ENCODE data around the gene TSHZ2.
"Not testable (repeated sequence)": the region's sequence is repeated elsewhere in the genome, so short reads cannot be mapped to it uniquely, and the experiment has no call there.

TSHZ2 gene

DNA sequence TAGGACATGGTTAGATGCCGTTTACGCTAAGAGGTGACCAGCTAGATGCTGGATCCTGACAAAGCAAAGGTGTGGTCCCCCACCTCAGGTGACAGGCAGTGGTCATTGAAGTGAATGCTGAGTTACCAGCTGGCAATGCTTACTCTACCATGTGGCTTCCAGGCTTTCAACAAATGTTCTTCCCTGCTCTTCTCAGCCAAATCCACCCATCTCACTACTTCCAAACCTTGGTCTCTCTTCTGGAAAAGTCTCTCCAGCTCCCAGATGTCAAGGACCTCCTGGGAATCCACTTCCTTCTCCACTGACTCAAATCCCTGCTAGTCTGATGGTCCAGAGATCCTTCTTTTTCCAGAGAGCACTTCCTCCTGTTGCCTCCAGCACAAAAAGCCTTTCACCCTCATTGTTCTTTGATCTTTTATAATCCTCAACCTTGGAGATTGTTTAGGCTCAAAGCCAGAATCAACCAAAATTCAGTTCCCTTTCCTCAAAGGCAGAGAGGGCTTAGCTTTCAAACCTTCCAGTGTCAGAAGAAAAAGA lies 393.4 kb downstream of the TSHZ2 start:
- DNase-seq = no peak

DNA sequence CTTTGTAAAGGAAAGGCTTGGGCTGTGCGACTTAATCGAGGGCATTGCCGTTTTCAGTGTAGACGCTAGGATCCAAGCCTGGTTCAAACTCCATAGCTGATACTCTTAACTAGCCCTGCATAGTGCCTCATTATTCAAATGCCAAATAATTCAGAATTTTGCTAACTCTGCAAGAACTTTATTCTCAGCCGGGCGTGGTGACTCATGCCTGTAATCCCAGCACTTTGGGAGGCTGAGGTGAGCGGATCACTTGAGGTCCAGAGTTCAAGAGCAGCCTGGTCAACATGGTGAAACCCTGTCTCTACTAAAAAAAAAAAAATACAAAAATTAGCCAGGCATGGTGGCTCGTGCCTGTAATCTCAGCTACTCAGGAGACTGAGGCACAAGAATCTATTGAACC lies 394.8 kb downstream of the TSHZ2 start:
- DNase-seq = not testable (repeated sequence)

DNA sequence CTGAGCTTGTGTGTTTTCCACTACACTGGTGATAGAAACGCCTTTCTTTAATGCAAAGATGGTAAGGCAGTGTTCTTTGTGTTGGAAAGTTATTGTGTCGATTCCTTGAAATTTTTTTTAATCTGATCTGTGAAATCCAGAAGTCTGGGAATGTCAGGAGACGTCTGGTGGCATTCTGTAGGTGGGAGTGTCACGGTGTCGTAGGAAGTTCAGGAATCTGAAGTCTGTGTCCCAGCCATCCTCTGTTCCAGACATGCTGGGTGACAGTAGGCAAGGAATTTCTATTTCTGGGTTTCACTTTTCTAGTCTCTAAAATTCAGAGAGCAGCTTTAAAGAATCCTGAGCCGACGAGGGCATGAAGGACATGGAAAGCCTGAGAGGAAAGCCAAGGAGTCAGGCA lies 397.7 kb downstream of the TSHZ2 start:
- DNase-seq = no peak

DNA sequence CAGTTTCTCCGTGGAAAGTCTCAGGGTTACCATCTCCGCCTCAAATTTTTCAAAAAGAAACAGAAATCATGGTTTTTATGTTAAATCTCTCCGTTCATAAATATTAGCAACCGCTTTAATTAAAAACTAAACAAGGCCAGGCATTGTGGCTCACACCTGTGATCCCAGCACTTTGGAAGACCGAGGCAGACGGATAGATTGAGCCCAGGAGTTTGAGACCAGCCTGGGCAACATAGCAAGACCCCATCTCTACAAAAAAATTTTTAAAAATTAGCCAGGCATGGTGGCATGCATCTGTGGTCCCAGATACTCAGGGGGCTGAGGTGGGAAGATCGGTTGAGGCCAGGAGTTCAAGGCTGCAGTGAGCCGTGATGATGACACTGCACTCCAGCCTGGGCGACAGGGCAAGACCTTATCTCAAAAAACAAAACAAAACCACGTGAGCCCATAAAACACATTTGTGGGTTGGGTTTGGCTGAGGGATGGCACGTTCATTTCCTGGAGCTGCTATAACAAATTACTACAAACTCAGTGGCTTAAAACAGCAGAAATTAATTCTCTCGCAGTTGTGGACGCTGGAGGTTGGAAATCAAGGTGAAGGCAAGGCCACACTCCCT lies 398.3 kb downstream of the TSHZ2 start:
- no peak for DNase-seq

DNA sequence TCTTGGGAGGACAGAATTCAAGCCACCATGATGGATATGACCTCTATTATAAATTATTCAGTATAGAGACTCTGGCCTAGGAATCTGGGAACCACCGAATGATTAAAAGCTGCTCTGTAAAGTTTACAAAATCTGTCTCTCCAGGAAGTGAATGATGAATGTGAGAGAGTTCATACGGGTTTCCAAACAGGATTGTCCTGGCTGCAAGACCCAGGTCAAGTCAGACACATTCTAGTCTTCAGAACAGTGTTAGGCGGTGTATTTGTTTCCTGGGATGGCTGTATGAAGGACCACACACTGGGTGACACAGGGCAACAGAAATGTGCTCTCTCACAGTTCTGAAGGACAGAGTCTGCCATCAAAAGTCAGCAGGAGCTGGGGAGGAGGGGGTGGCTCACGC lies 399.1 kb downstream of the TSHZ2 start:
- DNase-seq = no peak

DNA sequence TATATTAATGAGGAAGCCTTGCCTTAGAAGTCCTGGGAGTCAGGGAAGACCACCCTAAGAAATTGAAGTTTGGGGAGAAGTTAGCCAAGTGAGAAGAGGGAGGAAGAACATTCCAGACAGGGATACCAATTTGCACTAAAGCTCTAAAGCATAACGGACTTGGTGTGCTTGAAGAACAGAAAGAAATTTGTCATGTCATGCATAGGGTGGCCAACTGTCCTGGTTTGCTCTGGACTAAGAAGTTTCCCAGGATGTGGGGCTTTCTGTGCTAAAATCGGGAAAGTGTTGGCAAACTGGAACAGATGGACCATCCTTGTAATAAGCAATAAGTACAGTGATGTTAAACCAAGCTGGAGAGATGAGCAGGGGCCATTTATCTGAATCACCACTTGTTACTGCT lies 403.9 kb downstream of the TSHZ2 start:
- DNase-seq = no peak

DNA sequence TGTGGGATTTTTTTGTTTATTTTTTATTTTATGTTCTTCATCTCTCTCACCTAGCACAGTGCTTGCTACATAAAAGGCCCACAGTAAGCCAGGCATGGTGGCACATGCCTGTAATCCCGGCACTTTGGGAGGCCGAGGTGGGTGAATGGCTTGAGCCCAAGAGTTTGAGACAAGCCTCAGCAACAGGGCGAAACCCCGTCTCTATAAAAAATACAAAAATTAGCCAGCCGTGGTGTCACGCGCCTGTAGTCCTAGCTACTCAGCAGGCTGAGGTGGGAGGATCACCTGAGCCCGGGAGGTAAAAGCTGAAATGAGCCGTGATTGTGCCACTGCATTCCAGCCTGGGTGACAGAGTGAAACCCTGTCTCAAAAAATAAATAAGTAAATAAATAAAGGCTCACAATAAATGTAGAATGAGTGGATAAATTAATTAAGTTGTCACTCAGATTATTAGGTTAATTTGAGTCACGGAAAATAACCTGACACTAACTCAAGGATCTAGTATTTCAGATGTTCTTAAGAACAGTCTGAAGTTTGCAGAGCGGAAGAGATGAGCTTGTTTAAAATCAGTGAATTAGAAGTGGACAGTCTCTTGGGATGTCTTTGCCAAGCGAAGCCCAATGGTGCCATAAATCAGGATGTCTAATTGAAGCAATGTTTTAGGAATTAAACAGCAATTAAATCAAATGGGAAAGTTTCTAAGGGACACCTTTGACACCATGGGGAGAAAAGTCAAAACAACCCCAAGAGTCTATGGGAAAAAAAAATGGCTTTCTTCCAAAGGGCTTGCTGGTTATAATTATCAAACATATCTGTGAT lies 407.1 kb downstream of the TSHZ2 start:
- no peak for DNase-seq

DNA sequence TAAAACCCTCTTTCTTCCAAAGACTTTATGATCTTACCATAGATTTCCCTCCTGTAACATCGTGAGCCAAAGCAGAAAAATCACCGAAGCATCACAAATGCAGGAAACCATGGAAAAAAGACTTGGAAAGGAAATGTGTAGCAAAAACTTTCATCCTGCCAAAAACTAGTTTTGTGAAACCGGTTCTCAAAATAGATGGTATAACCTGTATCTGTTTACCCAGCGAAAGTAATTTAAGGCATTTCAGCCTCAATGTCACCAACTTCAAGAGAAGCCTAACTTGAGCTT lies 407.6 kb downstream of the TSHZ2 start:
- no peak for DNase-seq

DNA sequence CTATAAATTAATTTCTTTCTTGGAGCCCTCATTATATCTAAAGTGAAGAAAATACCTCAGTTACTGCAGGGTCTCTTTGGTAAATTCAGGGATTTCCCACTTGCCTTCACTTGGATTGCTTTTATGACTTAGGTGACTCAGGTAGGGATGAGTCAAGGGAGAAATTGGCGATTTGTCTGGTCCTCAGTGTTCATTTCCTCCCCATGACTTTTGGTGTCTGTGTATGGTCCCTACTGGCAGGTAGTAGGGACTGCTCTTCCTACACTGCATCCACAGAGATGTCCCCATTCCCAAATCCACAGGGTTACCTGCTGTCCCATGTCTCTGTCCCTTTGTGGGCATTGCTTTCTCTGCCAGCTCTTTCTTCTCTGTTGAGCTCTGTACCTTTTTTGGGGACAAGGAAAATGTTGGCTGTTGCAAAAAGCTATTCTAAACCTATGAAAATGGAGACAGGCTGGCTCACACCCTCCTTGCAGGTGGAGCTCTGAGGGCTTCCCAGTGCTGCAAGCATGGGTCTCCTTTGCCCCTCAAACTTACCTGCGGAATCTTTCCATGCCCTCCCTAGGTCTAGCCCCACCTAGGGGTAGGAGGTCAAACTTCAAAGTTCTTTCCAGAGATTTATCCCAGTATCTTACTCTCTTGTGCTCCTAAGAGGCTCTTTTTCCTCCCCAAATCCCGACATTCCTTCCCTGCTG lies 409.6 kb downstream of the TSHZ2 start:
- no peak for DNase-seq

DNA sequence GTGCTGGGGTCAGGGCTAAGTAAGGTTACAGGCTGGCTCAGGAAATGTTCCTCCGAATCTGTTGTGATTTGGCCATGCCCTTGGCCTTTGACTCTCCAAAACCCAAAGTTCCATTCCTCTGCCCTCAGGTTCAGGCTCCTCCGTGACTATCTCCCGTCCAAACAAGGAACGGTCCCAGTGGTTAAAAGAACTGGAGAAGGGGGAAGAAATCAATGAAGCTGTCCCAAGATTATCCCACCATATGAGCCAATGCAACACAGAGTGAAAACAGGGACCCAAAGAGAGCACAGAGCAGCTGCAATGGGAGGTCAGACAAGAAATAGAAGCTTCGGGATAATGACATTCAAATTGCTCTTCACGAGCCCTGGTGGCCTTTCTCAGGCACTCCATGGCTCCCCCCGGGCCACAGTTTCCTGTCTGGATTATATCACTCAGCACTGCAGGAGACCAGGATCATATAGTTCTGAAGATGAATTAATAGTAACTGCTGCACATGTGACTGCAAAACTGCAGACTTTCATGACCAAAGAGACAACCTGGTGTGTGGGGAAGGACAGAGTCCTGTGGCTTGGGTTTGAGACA lies 410.2 kb downstream of the TSHZ2 start:
- DNase-seq = no peak

DNA sequence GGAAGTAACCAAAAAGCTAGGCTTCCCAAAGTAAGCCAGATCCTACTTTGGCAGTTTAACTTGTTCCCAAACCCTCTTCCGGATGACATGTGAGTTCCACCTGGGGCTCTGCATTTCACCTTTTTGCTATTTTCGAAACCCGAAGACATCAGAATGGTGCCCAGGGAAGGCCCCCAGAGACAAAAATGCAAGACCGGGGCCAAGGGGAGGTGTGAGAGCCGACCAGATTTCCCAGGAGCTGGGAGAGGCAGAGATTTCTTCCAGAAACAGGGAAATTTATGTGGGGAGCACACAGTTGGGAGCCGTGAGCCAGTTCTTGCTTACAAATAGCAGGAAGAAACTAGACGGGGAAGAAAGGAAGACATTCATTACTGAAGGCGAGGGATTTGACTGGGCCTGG lies 411.8 kb downstream of the TSHZ2 start:
- DNase-seq = no peak

DNA sequence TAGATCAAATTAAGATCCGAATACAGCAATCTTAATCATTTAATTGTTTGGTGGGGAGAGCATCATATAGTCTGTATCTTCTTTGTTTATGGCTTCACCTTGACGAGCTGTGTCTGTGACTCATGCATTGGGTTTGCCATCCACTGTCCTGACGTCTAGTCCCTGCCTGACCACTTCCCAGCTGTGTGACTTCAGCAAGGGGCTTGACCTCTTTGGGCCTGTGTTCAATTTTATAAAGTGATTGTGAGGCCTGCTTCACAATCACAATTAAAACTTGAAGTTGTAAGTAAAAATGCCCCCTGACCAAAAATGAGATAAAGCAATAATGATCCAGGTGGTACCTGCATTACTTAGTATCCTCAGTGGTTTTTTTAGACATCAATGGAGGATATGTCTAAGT lies 412.2 kb downstream of the TSHZ2 start:
- DNase-seq = no peak

DNA sequence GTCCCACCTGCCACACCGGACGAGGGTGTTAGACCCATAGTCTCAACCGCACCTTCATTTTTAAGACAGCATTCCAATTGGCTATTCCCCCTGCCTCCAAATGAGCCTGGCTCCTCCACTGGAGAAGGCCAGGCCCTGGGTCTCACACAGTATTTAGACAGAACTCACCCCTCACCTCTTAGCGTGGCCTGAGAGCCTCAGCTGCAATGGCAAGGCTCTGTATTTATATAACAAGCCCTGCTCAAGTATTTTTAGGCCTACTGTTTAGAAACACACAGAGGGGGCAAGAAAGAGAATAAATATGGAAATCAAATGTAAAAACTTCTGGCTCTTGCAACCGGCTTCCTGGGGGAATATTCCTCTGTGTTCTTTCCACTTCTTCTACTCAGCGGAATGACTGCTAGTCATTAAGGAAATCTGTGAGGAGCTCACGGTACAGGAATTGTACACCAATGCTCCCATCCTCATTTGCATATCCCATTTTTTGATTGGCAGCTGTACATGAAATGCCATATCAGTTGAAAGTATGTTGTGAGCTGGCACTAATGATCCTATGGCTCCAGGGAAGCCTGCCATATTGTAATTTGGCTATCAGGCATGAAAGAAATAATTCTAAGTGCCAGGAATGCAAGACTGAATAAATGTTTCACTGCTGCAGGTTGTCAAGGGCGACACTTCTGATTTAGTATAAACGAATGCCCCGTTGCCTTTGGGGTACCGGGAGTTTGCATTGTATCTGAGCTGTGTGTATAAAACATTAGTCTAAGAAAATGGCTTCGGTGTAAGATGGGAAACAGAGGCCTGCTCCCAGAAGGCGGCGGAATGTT lies 414.0 kb downstream of the TSHZ2 start:
- DNase-seq = no peak

DNA sequence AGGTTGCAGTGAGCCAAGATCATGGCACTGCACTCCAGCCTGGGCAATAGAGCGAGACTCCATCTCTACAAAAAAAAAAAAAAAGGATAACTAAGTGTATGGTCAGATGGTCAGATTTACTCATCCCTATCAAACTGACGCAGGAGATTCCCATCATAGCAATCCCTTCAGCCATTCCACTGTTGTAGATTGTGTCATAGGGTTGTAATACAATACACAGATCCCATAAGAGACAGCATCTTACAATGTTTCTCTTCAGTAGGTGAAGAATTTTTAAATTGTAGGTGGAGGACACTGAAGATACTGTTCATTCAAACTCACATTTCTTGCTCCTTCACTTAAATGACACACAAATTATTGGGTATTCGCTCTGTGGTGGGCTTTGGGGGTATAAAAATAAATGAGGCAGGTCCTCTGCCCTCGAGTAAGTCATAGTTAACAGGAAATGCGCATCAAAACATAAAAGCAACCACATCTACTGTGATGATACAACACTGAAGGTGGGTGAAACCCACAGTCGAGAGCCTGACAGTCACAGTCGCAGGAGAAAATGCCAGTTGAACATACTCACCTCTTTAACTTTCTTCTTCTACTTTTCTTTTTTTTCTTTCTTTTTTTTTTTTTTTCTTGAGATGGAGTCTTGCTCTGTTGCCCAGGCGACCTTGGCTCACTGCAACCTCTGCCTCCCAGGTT lies 416.0 kb downstream of the TSHZ2 start:
- no peak for DNase-seq

DNA sequence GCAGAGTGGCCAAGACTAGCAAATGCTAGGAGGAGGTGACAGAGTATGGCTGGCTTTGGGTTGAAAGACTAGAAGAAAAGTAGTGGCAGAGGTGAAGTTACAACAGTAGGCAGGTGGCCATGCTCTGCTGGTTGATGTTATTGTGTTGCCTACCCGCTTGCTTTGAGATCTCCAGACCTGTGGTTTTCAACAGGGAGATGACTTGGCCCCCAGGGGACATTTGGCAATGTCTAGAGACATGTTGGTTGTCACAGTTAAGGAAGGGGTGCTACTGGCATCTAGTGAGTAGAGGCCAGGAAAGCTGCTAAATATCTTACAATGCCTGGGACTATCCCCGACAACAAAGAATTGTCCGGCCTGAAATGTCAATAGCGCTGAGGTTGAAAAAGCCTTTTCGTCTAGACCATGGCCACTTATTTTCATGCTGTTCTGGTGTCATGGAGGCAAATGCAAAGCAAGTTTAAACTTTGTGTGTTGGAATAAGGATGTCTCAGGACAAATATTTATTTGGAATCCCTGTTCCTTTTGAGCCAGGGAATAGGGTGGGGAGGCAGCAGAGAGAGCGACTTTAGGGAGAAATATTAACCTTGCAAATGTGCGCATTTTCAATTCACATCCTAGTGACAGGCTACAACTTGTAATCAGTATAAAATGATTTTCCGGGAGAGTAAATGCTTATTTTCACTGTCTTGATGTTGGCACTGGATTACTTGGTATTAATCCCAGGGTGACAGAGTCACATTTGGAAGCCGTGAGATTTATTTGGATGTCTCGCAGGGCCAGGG lies 417.6 kb downstream of the TSHZ2 start:
- DNase-seq = no peak

DNA sequence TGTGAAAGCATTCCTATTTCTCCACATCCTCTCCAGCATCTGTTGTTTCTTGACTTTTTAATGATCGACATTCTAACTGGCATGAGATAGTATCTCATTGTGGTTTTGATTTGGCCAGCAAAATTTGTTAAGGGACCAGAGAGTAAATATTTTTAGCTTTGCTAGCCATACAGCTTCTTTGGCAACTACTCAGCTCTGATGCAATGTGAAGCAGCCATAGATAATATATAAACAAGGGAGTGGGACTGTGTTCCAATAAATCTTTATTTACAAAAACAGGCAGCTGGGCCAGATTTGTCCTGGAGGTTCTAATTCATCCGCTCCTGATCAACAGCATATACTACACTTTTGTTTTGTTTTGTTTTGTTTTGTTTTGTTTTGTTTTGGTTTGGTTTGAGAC lies 418.6 kb downstream of the TSHZ2 start:
- DNase-seq = no peak

DNA sequence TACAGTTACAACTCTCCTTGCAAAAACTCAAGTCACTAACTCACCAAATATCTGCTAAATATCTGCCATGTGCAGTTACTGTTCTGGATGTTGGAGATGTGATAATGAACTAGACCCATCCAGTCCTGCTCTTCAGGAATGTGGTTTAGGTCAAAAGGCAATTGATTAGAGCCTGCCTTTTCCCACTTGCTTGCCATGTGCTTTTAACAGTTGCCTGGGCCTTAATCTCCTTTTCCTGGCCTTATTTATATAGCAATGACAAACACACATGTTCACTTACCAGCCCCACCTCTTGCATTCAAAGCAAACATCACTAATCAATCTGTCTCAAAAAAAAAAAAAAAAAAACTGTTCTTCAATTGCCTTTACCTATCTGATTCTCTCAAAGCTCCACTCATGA lies 422.3 kb downstream of the TSHZ2 start:
- no peak for DNase-seq

DNA sequence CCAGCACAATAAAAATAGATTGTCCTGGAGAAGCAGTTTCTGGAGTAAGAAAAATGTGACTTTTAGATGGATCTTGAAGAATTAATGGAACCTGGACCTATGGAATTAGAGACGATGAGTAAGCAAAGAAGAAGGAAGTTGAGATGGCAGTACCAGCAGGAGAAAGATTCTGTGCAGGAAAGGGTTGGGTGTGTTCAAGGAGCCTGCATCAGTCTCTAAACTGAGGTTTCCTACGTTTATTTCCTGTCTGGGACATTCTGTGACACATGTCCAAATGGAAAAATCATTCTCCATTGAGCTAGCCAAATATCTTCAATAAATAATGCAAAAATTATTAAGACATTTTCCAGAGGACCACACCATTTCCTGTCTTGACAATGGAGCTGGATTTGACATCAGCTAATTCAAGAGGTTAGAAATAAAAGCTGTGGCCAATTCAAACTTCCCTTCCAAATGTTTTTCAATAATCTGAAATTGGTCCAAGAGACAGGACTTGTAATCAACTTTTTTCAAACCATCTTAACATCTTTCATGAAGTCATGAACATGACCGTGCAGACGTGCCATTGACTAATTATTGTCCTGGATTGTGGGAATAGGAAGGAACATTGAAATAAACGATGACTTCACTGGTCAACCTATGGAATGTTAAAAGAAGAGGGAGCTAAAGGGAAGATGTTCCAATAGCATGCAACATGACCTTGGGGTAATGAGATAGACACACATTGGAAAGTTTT lies 423.2 kb downstream of the TSHZ2 start:
- no peak for DNase-seq

DNA sequence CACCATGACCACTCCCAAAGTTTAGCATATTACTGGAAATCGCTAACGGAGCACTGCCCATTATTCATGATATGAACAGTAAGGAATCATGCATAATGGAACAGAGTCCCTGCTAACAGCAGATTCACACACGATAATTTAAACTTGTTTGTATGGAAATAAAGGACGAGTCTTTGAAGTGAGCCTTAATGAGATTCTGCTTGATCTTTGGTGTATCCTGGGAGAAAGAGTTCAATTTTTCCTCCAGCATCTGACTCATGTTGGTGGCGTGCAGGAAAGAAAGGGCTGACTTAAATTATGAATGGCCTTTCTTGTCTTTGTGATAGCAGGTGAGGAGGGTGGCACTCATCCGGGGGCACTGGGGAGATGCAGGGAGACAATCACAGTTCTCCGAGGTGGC lies 426.9 kb downstream of the TSHZ2 start:
- no peak for DNase-seq

DNA sequence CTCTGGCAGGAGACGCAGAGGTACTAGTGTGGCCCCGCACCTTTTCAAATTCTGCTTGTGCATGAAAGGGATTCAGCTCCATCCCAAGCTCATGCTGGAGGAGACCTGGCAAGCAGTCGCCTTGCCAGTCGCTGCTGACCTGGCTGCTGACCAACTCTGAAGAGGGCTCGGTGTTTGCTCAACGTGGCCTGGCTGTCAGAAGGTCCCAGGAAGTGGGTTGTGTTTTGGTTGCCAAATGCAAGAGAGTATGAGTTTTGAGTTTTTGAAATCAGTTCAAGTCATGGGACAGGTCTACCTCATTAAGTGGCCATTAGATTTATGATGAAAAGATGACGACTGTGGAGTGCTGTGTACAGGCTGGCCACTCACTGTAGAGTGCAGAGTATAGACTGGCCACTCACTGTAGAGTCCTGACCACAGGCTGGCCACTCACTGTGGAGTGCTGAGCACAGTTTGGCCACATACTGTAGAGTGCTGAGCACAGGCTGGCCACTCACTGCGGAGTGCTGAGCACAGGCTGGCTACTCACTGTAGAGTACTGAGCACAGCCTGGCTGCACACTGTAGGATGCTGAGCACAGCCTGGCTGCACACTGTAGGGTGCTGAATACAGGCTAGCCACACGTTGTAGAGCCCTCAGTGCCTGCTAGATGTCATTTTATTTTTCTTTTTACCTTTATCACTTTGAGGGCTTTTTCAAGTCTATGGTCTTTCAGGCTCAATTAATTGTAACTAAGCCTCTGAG lies 427.6 kb downstream of the TSHZ2 start:
- no peak for DNase-seq
